Cerebellar nuclear complex (tissue), 1 donor: Measurements from ENCODE around the gene STMP1.

ENCODE experiments used
- DNase-seq, 2 experiments: peaks; one replicate each; lab custom pipeline; 2025; lab: John Stamatoyannopoulos, UW

The STMP1 gene

GRCh38 chr7:135697276-135698049 is 35.1 kb downstream of the STMP1 start:
- no peak for DNase-seq

- DNase-seq: no peak
Measured at GRCh38 chr7:135704074-135704473, 41.8 kb downstream of the STMP1 start.

- no peak for DNase-seq
Measured at GRCh38 chr7:135704698-135705097, 42.4 kb downstream of the STMP1 start.

- no peak for DNase-seq
Measured at GRCh38 chr7:135706038-135706742, 43.9 kb downstream of the STMP1 start.

- no peak for DNase-seq
Measured at GRCh38 chr7:135706858-135707569, 44.7 kb downstream of the STMP1 start.

- no peak for DNase-seq
Measured at GRCh38 chr7:135707570-135707966, 45.3 kb downstream of the STMP1 start.

GRCh38 chr7:135708041-135708440 is 45.7 kb downstream of the STMP1 start:
- DNase-seq: no peak

- no peak for DNase-seq
Measured at GRCh38 chr7:135709508-135709907, 47.2 kb downstream of the STMP1 start.

GRCh38 chr7:135710417-135711138 is 48.3 kb downstream of the STMP1 start:
- no peak for DNase-seq

GRCh38 chr7:135711139-135711469 is 48.8 kb downstream of the STMP1 start:
- DNase-seq: no peak

- no peak for DNase-seq
Measured at GRCh38 chr7:135712182-135712782, 50.0 kb downstream of the STMP1 start.

- DNase-seq: no peak
Measured at GRCh38 chr7:135712796-135713195, 50.5 kb downstream of the STMP1 start.

- DNase-seq: no peak
Measured at GRCh38 chr7:135713836-135714470, 51.6 kb downstream of the STMP1 start.

- DNase-seq: no peak
Measured at GRCh38 chr7:135714534-135715009, 52.3 kb downstream of the STMP1 start.

- DNase-seq: no peak
Measured at GRCh38 chr7:135715055-135715522, 52.8 kb downstream of the STMP1 start.

- DNase-seq: no peak
Measured at GRCh38 chr7:135715673-135716072, 53.4 kb downstream of the STMP1 start.

GRCh38 chr7:135716677-135717238 is 54.4 kb downstream of the STMP1 start:
- DNase-seq: peak; percentile 78 to 92

GRCh38 chr7:135717693-135718092 is 55.4 kb downstream of the STMP1 start:
- DNase-seq: peak; percentile 54 to 92

GRCh38 chr7:135718219-135718618 is 55.9 kb downstream of the STMP1 start:
- no peak for DNase-seq

- no peak for DNase-seq
Measured at GRCh38 chr7:135718794-135719437, 56.6 kb downstream of the STMP1 start.
